ACC112 (cell line): ENCODE results near the gene RSRP1.
"Not testable (repeated sequence)": the region's sequence is repeated elsewhere in the genome, so short reads cannot be mapped to it uniquely, and the experiment has no call there.

Experiments
- H2AFZ ChIP-seq: fragments of 200-600 bp; sonication (generic); one replicate; pipeline ENCODE4 v1.6.0; 2017; ENCODE audit warnings: antibody characterized with exemption, low read length; ENCODE audit not compliant: unreplicated experiment
- H3K27ac ChIP-seq: fragments of 200-600 bp; sonication (generic); 2 replicates; pipeline ENCODE4 v1.5.1; 2014; ENCODE audit warnings: low read depth, mild to moderate bottlenecking, antibody characterized with exemption, low read length, moderate library complexity
- H3K27me3 ChIP-seq: fragments of 200-600 bp; sonication (generic); 2 replicates; pipeline ENCODE4 v1.6.1; 2014; ENCODE audit warnings: mild to moderate bottlenecking, antibody characterized with exemption, low read length, moderate library complexity, mixed read lengths; ENCODE audit not compliant: insufficient read depth
- H3K36me3 ChIP-seq: fragments of 200-600 bp; sonication (generic); 2 replicates; pipeline ENCODE4 v1.6.1; 2016; ENCODE audit warnings: mild to moderate bottlenecking, antibody characterized with exemption, low read length, moderate library complexity, mixed read lengths; ENCODE audit not compliant: insufficient read depth
- H3K4me1 ChIP-seq: fragments of 200-600 bp; sonication (generic); one replicate; pipeline ENCODE4 v1.6.1; 2016; ENCODE audit warnings: low read length, mixed read lengths; ENCODE audit not compliant: insufficient read depth, unreplicated experiment, control insufficient read depth
- H3K4me3 ChIP-seq: fragments of 200-600 bp; sonication (generic); 2 replicates; pipeline ENCODE4 v1.5.1; 2014; ENCODE audit warnings: mild to moderate bottlenecking, low read depth, low read length
- H3K79me2 ChIP-seq: fragments of 200-600 bp; sonication (generic); one replicate; pipeline ENCODE4 v1.6.0; 2016; ENCODE audit warnings: low read length; ENCODE audit not compliant: control insufficient read depth, unreplicated experiment, insufficient read depth

The RSRP1 gene

DNA sequence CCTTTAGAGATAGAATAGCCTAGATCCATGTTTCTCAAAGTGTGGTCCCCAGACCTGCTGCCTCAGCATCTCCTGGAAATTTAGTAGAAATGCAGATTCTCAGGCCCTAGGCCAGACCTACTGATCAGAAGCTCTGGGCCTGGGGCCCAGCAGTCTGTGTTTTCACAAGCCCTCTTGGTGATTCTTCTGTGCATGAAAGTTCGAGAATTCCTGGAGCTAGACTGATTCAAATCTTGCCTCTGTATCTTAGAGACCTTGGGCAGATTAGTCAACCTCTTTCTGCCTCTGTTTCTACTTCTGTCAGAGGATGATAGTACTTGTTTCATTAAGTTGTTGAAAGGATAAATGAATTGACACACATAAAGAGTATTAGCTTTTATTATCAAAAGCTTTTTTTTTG lies 30.0 kb upstream of the RSRP1 start:
- H3K36me3 ChIP-seq, H3K27ac ChIP-seq, H3K4me3 ChIP-seq, H2AFZ ChIP-seq, H3K79me2 ChIP-seq, H3K4me1 ChIP-seq, H3K27me3 ChIP-seq: not testable (repeated sequence)

DNA sequence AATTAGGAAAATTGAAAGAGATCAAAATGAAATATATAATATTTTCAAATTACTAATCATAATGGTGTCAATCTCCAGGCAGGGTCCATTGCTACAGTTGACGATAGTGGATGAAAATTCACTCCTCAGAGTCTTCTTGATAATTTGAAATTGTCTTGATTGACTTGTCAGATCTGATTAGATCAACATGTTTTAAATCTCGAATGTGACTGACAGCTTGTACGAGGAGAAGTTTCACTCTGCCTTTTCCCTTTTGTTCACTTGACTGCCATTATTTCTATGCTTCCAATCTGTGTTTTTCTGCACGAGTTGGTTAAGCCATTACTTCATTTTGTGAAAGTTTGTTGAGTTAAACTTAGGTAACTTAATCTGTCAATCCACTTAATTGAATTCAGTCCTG lies 28.4 kb upstream of the RSRP1 start:
- not testable (repeated sequence) for H3K79me2 ChIP-seq, H3K27me3 ChIP-seq, H3K27ac ChIP-seq, H3K36me3 ChIP-seq, H3K4me1 ChIP-seq, H3K4me3 ChIP-seq, H2AFZ ChIP-seq

DNA sequence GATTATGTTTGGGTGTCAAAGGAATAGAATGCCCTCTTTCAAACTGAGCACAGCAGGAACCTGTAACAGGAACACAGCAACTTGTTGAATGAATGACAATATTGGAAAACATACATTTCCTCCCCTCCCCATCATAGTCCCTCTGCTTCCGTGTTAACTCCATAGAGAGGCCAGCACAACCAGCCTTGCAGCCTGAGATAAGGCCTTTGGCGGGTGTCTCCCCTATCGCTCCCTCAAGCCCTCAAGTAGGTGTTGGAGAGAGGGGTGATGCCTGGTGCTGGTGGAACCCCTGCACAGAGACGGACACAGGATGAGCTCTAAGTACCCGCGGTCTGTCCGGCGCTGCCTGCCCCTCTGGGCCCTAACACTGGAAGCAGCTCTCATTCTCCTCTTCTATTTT lies 25.0 kb upstream of the RSRP1 start, which contains the start of gene RHD:
Gene RHD, plus strand, starts transcription at position 272 of the 400 bp plus-strand sequence. Its CDS starts 39 bp downstream, at position 311.
- H2AFZ ChIP-seq, H3K4me1 ChIP-seq, H3K27ac ChIP-seq, H3K36me3 ChIP-seq, H3K4me3 ChIP-seq, H3K27me3 ChIP-seq, H3K79me2 ChIP-seq: not testable (repeated sequence)

DNA sequence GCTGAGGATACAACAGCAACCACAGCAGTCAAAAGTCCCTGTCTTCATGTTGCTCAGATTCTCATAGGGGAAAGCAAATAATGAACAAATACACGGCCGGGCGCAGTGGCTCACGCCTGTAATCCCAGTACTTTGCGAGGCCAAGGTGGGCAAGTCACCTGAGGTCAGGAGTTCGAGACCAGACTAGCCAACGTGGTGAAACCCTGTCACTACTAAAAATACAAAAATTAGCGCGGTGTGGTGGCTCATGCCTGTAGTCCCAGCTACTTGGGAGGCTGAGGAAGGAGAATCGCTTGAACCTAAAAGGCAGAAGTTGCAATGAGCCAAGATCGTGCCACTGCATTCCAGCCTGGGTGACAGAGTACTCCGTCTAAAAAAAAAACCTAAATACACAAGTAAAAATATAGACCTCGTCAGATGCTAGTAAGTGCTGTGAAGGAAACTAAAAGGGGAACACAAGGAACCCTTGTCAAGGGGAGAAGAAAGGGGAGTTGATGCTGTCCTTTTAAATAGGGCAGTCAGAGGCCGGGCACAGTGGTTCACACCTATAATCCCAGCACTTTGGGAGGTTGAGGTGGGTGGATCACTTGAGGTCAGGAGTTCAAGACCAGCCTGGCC lies 21.0 kb upstream of the RSRP1 start:
- peak overlapping the region; percentile 40; the same call in 1 of the 2 replicates for H3K4me3 ChIP-seq
- H3K4me1 ChIP-seq, H2AFZ ChIP-seq, H3K79me2 ChIP-seq, H3K27ac ChIP-seq, H3K36me3 ChIP-seq, H3K27me3 ChIP-seq: not testable (repeated sequence)

DNA sequence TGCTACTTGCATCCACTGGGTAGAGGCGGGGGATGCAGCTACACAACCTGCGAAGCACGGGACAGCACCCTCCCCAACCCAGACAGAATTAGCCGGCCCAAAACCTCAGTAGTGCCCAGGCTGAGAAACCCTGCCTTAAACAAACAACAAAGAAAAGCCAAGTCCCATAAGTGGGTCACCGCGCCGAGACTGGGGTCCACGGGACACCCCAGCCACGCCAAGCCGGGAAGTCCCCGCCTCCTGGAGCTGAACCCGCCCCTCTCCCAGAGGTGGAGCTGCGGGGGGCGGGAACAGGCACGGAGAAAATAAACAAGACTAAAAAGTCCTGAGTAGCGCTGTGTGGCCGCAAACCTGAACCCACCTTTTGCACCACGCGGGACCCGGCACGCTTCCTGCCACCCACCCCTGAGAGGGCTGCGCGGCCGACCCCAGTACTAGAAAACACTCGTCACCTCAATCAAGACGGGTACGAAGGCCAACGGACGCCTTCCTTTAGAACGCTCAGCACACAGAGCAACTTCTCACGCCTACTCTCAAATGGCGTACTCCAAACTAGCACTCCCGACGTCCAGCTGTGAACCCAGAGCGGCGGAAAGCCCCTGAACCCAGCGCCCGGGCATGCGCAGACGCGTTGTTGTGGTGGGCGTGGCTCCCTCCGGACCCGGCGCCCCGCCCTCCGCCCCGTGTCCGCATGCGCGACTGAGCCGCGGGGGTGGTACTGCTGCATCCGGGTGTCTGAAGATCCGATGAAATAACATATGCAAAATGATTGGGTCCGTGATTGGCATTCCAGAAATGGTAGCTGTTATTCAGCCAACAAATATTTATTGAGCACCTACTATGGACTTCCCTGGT lies 20.3 kb upstream of the RSRP1 start:
- not testable (repeated sequence) for H3K4me1 ChIP-seq, H2AFZ ChIP-seq, H3K36me3 ChIP-seq, H3K27me3 ChIP-seq, H3K79me2 ChIP-seq
- peak overlapping the region; percentile 57 for H3K4me3 ChIP-seq
- H3K27ac ChIP-seq = peak overlapping the region; percentile 61; the same call in 1 of the 2 replicates

DNA sequence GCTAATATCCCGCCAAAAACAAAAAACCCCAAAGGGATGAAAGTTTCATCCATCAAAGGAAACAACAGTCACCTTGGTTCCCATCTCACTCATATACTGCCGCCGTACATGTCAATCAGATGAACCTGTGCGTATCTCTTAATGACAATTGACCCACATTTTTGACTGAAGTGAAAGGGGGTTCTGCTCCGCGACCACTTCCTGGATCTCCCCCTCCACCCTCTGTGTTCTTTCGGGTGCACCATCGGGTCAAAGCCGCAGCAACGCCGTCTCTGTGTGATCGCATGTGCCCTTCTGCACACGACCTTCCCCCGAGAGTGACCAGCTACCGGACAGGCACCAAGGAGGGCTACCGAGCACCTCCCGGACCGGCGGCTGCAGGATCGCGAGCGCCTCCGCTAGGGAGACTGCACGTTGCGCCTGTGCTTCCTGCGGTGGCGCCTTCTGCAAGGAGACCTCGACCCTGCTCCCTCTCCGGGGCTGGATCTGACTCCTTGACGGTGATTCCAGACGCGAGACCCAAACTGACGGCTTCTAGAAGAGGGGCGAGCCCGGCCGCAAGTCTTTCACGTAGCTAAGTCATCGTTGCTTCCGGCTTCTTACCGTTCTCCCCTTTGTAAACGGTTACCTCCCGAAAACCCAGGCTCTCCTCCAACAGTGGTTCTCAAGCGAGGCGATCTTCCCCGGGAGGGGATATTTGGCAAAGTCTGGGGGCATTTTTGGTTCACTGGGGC lies 19.5 kb upstream of the RSRP1 start:
- H3K27me3 ChIP-seq, H3K4me1 ChIP-seq, H3K36me3 ChIP-seq, H3K79me2 ChIP-seq, H2AFZ ChIP-seq, H3K27ac ChIP-seq: not testable (repeated sequence)
- peak overlapping the region; percentile 75 for H3K4me3 ChIP-seq

DNA sequence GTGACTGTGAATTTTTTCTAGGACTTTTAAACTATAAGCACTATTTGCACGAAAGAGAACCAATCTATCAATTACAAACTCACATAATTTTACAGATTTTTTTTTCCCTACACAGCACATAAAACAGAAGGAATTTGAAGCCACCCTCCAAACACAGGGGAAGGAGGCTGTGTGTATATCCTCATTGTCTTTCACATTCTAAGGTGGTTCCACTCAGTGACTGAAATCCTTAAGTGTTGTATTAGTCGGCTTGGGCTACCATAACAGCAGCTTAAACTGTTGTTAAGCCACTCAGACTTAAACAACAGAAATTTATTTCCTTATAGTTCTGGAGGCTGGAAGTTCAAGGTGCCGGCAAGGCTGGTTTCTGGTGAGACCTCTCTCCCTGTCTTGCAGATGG lies 13.1 kb upstream of the RSRP1 start:
- Histone ChIP-seq H3K27ac (peak overlapping the region; percentile 88), H3K4me3 (peak overlapping the region; percentile 32; the same call in 1 of the 2 replicates), H3K79me2 (peaks cover 11% of the 10 kb centered on the region)
- not testable (repeated sequence) for H3K36me3 ChIP-seq, H3K4me1 ChIP-seq, H2AFZ ChIP-seq, H3K27me3 ChIP-seq

DNA sequence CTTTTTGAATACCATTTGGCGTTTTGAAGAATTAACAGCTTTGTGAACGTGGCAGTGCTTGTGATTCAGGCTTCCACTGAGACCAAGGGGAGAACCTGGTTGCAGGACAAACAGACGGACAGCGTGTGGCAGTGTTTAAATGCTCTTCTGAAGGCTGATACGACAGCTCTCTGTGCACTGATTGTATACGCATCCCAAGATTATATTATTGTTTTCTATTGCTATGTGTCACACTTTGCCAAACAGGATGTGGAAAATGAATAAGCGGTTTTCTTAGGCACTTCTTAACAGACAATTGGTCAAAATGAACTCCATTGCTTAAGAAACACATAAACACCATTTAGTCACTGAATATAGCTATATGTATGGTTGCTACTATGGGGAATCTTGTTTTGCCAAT lies 12.6 kb upstream of the RSRP1 start:
- not testable (repeated sequence) for H3K36me3 ChIP-seq, H2AFZ ChIP-seq, H3K4me1 ChIP-seq, H3K27me3 ChIP-seq
- Histone ChIP-seq H3K4me3 (peak overlapping the region; percentile 32; the same call in 1 of the 2 replicates), H3K79me2 (peaks cover 11% of the 10 kb centered on the region), H3K27ac (peak overlapping the region; percentile 88)

DNA sequence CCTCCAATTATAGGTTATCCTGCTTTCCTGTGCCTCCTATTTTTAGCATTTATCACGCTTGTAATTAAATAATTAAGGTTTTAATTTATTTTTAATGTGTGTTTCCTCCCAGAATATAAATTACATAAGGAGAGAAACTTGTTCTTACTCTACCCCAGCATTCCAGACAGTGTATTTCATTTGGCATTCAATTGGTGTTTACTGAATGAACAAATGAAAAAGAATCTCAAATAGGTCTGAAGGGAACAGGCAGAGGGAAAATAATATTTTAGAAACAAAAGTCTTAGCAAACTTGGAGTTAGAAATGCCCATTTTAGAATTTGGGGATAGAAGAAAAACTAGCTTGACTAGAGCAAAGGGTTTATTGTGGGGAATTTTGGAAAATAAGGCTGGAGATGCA lies 9.9 kb upstream of the RSRP1 start:
- no peak overlapping the region for H3K4me3 ChIP-seq
- peaks cover 11% of the 10 kb centered on the region for H3K4me1 ChIP-seq
- H2AFZ ChIP-seq = no peak overlapping the region
- no peaks in the 10 kb centered on the region for H3K36me3 ChIP-seq
- H3K79me2 ChIP-seq = peaks cover 7% of the 10 kb centered on the region
- no peaks in the 10 kb centered on the region for H3K27me3 ChIP-seq
- H3K27ac ChIP-seq = no peak overlapping the region

DNA sequence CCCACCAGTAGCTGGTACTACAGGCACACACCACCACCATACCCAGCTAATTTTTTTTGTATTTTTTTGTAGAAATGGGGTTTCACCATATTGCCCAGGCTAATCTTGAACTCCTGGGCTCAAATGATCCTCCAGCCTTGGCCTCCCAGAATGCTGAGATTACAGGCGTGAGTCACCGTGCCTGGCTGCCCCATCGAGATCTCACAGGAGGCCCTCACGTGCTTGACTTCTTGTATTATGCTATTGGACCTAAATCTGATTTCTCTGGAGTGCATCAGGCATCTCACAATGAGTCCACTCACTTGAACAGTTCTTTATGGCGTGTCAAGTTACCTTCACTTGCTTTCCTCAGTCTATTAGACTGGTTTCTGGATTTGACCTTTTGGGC lies 9.3 kb upstream of the RSRP1 start:
- no peak overlapping the region for H3K27ac ChIP-seq
- no peaks in the 10 kb centered on the region for H3K36me3 ChIP-seq
- H3K79me2 ChIP-seq = peaks cover 7% of the 10 kb centered on the region
- no peaks in the 10 kb centered on the region for H3K27me3 ChIP-seq
- H2AFZ ChIP-seq = no peak overlapping the region
- no peak overlapping the region for H3K4me3 ChIP-seq
- H3K4me1 ChIP-seq = peaks cover 11% of the 10 kb centered on the region
